ENCODE data around the gene ABHD15.
A peak's percentile ranks its signal among the peaks of the same experiment; 100 is the strongest.

Gene ABHD15

GRCh38 chr17:29566473-29567303 lies at the start of gene ABHD15:
ABHD15 (minus strand) TSS chr17:29567037; CDS start chr17:29566966, 71 bp downstream.
- DNase-seq (ENCODE audit: low spot score): no peak

- peak; percentile 82 for DNase-seq (ENCODE audit: low spot score)
Measured at GRCh38 chr17:29615492-29616299, 48.9 kb upstream of the ABHD15 start.

GRCh38 chr17:29615048-29615385 lies 48.2 kb upstream of the ABHD15 start:
- peak; percentile 43 for DNase-seq (ENCODE audit: low spot score)

GRCh38 chr17:29614349-29615047 lies 47.7 kb upstream of the ABHD15 start:
- no peak for DNase-seq (ENCODE audit: low spot score)

GRCh38 chr17:29613856-29614255 lies 47.0 kb upstream of the ABHD15 start:
- DNase-seq (ENCODE audit: low spot score): no peak

GRCh38 chr17:29613352-29613837 lies 46.6 kb upstream of the ABHD15 start:
- DNase-seq (ENCODE audit: low spot score): peak; percentile 69

- DNase-seq (ENCODE audit: low spot score): no peak
Measured at GRCh38 chr17:29612404-29613280, 45.8 kb upstream of the ABHD15 start.

GRCh38 chr17:29612094-29612403 lies 45.2 kb upstream of the ABHD15 start:
- DNase-seq (ENCODE audit: low spot score): no peak

GRCh38 chr17:29611351-29612093 lies 44.7 kb upstream of the ABHD15 start:
- no peak for DNase-seq (ENCODE audit: low spot score)

GRCh38 chr17:29610395-29610794 lies 43.6 kb upstream of the ABHD15 start:
- DNase-seq (ENCODE audit: low spot score): no peak

- DNase-seq (ENCODE audit: low spot score): no peak
Measured at GRCh38 chr17:29608986-29609385, 42.1 kb upstream of the ABHD15 start.

- no peak for DNase-seq (ENCODE audit: low spot score)
Measured at GRCh38 chr17:29607557-29608195, 40.8 kb upstream of the ABHD15 start.

- DNase-seq (ENCODE audit: low spot score): no peak
Measured at GRCh38 chr17:29603109-29603674, 36.4 kb upstream of the ABHD15 start.

- no peak for DNase-seq (ENCODE audit: low spot score)
Measured at GRCh38 chr17:29597361-29598172, 30.7 kb upstream of the ABHD15 start.

- no peak for DNase-seq (ENCODE audit: low spot score)
Measured at GRCh38 chr17:29596811-29597210, 30.0 kb upstream of the ABHD15 start.

GRCh38 chr17:29595943-29596774 lies 29.3 kb upstream of the ABHD15 start:
- no peak for DNase-seq (ENCODE audit: low spot score)

- DNase-seq (ENCODE audit: low spot score): no peak
Measured at GRCh38 chr17:29595107-29595942, 28.5 kb upstream of the ABHD15 start.

All from hematopoietic multipotent progenitor cell treated with erythropoietin and hydrocortisone succinate and interleukin-3 and kit ligand, for 15 days (in vitro differentiated cells).